Measurements from ENCODE around the gene TMEM225B. TPM values are rescaled to one million over a fixed set of nuclear protein-coding genes. Genes with fewer than 3 reads are reported as not detected.

TMEM225B gene
- total RNA-seq, 1 donor from 2014 or later = 1.0 TPM

GRCh38 chr7:99606531-99606930, 8.5 kb downstream of the TMEM225B start:
- no peak overlapping the region for H3K27ac ChIP-seq
- no peaks in the 10 kb centered on the region for H3K4me1 ChIP-seq
- intact Hi-C loops (cut with DNase I) = no loop called here
- ATAC-seq (no peak), DNase-seq (no peak)
- H3K4me3 ChIP-seq = no peak overlapping the region
- TF ChIP-seq CTCF (IDR thresholded peaks at IDR 0.05) = no peak
- no peaks in the 10 kb centered on the region for H3K36me3 ChIP-seq
- H3K27me3 ChIP-seq = no peaks in the 10 kb centered on the region
- H3K9me3 ChIP-seq = no peaks in the 10 kb centered on the region

- Histone ChIP-seq H3K4me1 (no peaks in the 10 kb centered on the region), H3K9me3 (no peaks in the 10 kb centered on the region), H3K27me3 (no peaks in the 10 kb centered on the region), H3K27ac (no peak overlapping the region), H3K4me3 (no peak overlapping the region), H3K36me3 (no peaks in the 10 kb centered on the region)
- ATAC-seq (no peak), DNase-seq (no peak)
- intact Hi-C loops (cut with DNase I) = no loop called here
- TF ChIP-seq CTCF (IDR thresholded peaks at IDR 0.05) = no peak
Measured at GRCh38 chr7:99607548-99607947, 9.5 kb downstream of the TMEM225B start.

GRCh38 chr7:99614495-99614894, 16.4 kb downstream of the TMEM225B start:
- peaks cover 12% of the 10 kb centered on the region for H3K4me1 ChIP-seq
- no peak overlapping the region for H3K27ac ChIP-seq
- H3K9me3 ChIP-seq = no peaks in the 10 kb centered on the region
- ATAC-seq (no peak), DNase-seq (no peak)
- intact Hi-C loops (cut with DNase I) = no loop called here
- peaks cover 11% of the 10 kb centered on the region for H3K36me3 ChIP-seq
- no peaks in the 10 kb centered on the region for H3K27me3 ChIP-seq
- no peak for TF ChIP-seq CTCF (IDR thresholded peaks at IDR 0.05)
- H3K4me3 ChIP-seq = no peak overlapping the region

GRCh38 chr7:99615989-99616358, 17.9 kb downstream of the TMEM225B start:
- no peak for ATAC-seq

GRCh38 chr7:99616359-99617191, 18.5 kb downstream of the TMEM225B start, which contains the start of gene ZSCAN25:
Gene ZSCAN25, plus strand, starts transcription at chr7:99616946. Its CDS starts 2,661 bp downstream, at chr7:99619607.
- H3K36me3 ChIP-seq = peaks cover 32% of the 10 kb centered on the region
- H3K9me3 ChIP-seq = no peaks in the 10 kb centered on the region
- TF ChIP-seq CTCF (IDR thresholded peaks at IDR 0.05) = peak; percentile 41
- DNase-seq (peak; percentile 94), ATAC-seq (peak; percentile 99)
- intact Hi-C loops (cut with DNase I) = no loop called here
- peak within 1 kb of the TSS; percentile 87 for H3K27ac ChIP-seq
- H3K4me1 ChIP-seq = peaks cover 12% of the 10 kb centered on the region
- peak within 1 kb of the TSS; percentile 86 for H3K4me3 ChIP-seq
- H3K27me3 ChIP-seq = no peaks in the 10 kb centered on the region

More at GRCh38 chr7:99615989-99616358, 17.9 kb downstream of the TMEM225B start:
- intact Hi-C loops (cut with DNase I) = no loop called here
- peak overlapping the region; percentile 86 for H3K4me3 ChIP-seq
- H3K27ac ChIP-seq = peak overlapping the region; percentile 87
- no peaks in the 10 kb centered on the region for H3K27me3 ChIP-seq
- DNase-seq = no peak
- no peak for TF ChIP-seq CTCF (IDR thresholded peaks at IDR 0.05)
- H3K4me1 ChIP-seq = peaks cover 12% of the 10 kb centered on the region
- H3K36me3 ChIP-seq = peaks cover 26% of the 10 kb centered on the region
- H3K9me3 ChIP-seq = no peaks in the 10 kb centered on the region

All from upper lobe of right lung (tissue), 1 donor.